ENCODE results near the gene MRPS14.
"Not testable (repeated sequence)": the region's sequence is repeated elsewhere in the genome, so short reads cannot be mapped to it uniquely, and the experiment has no call there.

The MRPS14 gene

GRCh38 chr1:175023043-175023921 is at the start of gene MRPS14:
MRPS14 (minus strand) TSS chr1:175023425; CDS start chr1:175023408, 17 bp downstream.
- DNase-seq: peak; percentile 98

DNA sequence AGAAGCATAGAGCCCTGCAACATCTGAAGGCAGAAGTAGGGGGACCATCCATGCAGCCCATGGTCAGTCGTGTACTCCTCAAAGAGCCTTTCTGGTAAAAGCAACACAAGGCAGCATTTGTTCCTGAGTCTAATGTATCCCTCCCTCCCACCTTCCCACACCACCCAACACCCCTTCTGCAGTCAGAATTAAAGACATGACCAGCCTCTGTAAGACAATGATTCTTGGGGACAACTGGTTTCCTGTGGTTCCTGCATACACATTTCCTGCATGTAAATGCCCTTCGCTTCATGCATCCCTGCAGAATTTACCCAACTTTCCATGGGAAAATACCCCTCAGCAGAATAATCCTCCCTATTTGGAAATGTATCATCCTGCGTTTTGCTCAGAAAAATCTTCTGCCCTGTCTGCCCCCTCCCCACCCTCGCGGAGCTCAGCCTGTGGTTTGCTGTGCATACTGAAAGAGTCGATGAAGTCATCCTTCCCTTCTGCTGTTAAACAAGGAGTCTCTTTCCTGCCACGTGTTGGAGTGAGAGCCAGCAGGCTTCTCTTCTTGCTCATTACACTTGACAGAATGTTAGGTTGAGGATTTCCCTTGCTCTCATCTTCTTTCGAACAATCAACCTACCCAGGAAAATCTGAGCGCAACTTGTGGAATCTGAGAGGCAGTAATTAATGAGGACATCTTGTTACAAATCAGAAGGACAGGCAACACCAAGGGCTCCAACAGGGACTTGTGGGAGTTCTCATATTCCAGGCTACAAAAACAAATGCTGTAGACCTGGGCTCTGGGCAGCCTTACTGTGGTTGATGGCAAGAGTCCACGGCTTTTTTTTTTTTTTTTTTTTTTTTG is 49.1 kb upstream of the MRPS14 start:
- DNase-seq: peak; percentile 12

GRCh38 chr1:175071276-175071943 is 48.2 kb upstream of the MRPS14 start:
- DNase-seq: no peak

- no peak for DNase-seq
Measured at GRCh38 chr1:175070818-175071217, 47.6 kb upstream of the MRPS14 start.

GRCh38 chr1:175067362-175068106 is 44.3 kb upstream of the MRPS14 start, which contains the start of gene TNN:
TNN (plus strand) TSS chr1:175067833; CDS start chr1:175077419, 9,586 bp downstream.
- DNase-seq: no peak

DNA sequence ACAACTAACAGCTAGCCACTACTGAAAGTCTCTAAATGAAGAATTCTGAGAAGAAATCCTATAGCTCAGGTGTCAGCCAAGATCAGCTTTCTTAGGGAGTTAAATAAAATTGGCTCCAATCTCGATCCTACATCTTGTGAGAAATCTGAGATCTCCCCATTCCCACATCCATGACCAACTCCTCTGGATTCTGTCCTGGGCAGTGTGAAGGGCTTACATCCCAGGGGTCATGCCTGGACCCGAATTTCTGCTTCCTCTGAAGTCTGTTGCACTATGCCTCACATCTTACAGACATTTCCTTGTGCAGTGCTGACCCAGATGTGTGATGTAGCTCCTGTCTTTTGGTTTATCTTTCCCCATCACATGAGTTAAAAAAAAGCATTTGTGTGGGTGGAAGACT is 39.6 kb upstream of the MRPS14 start:
- DNase-seq: no peak

DNA sequence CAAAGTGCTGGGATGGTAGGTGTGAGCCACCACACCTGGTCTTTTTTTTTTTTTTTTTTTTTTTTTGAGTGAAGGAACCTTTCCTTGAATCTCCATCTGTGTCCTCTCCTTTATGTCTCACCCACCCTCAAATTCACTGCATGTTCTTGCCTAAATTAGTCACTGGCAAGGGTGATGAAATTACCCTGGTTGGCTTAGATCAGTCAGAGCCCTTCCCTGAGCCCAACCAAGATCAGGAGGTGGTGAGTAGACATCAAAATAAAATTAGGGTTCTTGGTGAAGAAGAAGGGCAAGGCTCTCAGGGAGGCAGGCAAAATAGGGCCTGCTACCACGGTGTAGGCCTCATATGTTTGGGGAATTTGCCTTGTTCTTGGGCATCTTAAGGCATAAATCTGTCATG is 39.1 kb upstream of the MRPS14 start:
- DNase-seq: no peak

DNA sequence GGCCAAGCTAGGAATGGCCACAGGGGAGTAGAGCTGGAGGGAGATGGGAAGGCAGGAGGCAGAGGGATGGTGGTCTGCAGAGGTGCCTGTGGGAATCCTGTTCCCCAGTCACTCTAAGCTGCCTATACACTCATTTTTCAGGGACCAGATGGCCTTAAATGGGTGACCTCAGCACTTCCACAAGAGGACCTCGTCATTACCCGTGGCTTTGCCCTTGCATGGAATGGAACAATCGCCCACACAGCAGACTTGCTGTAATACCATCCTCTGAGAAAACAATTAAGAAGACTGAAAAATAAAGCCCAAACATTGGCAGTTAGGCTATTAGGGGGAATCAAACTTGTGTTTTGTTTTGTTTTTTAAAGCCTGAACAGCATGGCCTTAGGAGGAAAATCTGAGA is 31.5 kb upstream of the MRPS14 start:
- DNase-seq: no peak

GRCh38 chr1:175050992-175051391 is 27.8 kb upstream of the MRPS14 start:
- no peak for DNase-seq

DNA sequence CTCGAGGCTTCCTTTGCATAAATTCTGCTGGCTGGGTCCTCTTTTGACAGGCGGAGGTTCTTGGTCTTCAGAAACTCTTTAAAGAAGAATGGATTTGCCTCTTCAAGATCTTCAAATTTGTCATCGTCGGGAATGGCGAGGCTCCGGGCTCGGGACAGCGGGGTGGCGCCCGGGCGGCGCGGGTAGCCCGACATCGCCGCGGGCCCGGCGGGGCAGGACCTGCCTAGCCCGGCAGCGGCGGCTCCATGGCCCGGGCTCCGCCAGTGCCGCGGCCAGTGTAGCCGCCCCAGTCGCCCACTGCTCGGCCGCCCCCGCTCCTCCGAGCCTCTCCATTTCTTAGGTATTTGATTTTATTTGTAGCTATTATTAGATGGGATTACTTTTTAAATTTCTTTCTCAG is 22.3 kb upstream of the MRPS14 start:
- no peak for DNase-seq

GRCh38 chr1:175045097-175045496 is 21.9 kb upstream of the MRPS14 start:
- no peak for DNase-seq

GRCh38 chr1:175044591-175044990 is 21.4 kb upstream of the MRPS14 start:
- not testable (repeated sequence) for DNase-seq

DNA sequence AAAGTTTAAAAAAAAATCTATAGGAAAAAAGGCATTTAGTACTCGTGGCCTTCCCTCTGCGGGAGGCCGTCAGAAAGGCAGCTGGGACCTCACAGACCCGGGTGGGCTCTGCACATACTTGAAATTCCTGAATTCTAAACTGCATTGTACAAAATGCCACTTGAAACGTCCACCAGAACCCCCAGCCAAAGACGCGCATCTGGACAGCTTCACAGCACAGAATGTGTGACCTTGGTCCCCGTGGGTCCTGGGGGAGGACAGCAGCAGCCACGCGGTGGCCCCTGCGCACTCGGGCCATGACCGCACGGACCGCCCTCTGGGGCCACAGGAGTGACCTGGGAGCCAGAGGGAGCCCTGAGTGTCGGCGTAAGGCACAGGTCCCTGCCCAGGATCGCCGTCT is 20.6 kb upstream of the MRPS14 start:
- no peak for DNase-seq

DNA sequence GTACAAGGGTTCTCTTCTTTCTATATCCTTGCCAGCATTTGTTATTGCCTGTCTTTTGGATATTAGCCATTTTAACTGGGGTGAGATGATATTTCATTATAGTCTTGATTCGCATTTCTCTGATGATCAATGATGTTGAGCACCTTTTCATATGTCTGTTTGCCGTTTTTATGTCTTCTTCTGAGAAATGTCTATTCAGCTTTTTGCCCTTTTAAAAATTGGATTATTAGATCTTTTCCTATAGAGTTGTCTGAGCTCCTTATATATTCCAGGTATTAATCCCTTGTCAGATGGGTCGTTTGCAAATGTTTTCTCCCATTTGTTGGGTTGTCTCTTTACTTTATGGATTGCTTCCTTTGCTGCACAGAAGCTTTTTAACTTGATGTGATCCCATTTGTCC is 19.4 kb upstream of the MRPS14 start:
- DNase-seq: no peak

DNA sequence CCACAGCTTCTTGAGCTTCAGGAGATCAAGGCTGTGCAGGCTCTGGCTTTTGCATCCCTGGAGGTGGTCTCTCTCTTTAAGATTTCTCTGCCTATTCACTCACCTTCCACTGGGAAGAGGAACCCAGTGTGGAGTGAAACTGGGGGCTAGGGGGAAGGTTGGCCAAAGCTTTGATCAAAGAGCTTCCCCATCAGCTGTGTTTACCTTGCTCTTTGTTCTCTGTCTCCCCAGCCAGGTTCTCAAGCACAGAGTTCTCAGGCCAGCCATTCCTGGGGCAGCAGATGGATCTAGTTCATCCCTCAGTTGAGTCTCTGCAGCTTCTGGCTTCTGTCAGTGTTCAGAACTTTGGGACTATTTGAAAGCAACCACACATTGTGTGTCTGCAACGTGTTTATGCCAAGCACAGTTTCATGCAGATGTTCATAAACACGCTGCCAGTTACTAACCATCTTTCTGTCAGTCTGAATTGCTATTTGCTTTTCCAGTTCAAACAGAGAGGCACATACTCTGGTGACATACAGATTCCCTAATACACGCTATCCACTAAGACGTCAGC is 17.2 kb upstream of the MRPS14 start:
- no peak for DNase-seq

GRCh38 chr1:175037416-175037815 is 14.2 kb upstream of the MRPS14 start:
- no peak for DNase-seq

DNA sequence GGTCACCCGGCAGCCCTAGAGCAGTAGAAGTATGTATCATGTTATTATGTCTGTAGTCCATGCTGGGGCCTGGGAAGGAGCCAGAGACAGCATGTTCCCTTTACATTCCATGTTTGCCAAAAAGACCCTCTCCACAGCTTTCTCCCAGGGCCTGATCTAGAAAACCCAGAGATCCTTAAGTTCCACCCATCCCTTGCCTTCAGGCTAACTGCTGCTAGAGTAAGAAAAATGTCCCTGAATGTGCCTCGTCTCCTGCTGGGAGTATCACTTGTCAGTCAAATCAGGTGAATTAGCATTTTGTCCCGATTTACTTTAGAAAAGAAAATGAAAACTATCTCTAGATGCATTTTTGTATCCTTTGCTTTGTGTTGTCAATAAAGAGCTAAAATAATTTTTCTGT is 13.3 kb upstream of the MRPS14 start:
- DNase-seq: no peak

GRCh38 chr1:175035865-175036264 is 12.6 kb upstream of the MRPS14 start:
- DNase-seq: no peak

DNA sequence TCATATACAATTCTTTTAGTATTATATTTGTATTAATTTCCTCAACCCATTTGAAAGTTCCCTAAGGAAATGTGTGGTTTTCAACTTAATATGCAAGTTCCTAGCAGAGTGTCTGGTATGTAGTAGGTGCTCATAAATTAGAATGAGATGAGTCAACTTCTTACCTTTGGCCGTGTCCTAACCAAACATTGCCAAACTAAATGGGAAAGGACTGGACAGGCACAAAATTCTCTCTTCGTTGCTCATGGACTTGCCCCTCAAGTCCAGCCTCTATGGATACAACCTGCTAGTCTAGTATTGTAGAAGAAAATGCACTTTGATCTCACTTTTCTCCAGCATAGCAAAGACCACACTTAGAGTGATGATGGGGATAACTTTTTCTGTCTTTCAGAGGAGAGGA is 11.6 kb upstream of the MRPS14 start:
- DNase-seq: no peak

- no peak for DNase-seq
Measured at GRCh38 chr1:175033953-175034352, 10.7 kb upstream of the MRPS14 start.

DNA sequence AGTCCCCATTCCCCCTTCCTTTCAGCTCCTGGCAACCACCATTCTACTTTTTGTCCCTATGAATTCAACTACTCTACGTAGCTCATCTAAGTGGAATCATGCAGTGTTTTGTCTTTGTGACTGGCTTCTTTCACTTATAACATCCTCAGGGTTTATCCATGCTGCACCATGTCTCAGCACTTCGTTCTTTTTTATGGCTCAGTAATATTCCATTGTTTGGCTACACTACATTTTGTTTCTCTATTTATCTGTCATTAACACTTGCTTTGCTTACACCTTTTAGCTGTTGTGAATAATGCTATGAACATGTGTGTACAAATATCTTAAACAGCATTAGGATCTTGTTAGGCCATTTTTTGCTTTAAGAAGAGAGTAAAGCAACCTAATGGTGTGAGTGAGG is 1.5 kb upstream of the MRPS14 start:
- DNase-seq: no peak

DNA sequence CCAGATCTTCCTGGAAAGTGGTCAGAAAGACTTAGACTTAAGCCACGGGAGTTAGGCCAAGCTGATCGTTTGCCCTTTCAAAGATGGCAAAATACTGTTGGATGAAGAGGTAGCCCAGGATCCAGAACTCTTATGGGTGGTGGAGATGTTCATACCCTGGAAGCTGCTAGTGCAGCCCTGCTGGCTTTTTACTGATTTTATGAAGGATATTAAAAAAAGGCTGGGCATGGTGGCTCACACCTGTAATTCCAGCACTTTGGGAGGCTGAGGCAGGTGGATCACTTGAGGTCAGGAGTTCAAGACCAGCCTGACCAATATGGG is 657 bp upstream of the MRPS14 start:
- not testable (repeated sequence) for DNase-seq

All from stimulated activated CD4-positive, alpha-beta T cell treated with anti-CD3 and anti-CD28 coated beads, Interleukin-12 subunit alpha, Interleukin-12 subunit beta, amount 100 ng/mL, for 4 hours (primary cell).